ENCODE data around the gene CACFD1. TPM values are rescaled to one million over a fixed set of nuclear protein-coding genes. Genes with fewer than 3 reads are reported as not detected.

The CACFD1 gene
- total and polyA plus RNA-seq, 2 donors (not counting 3 experiments of a cell fraction or from before 2014, with no cell fraction given) = 9.7 to 11.5 TPM

GRCh38 chr9:133515615-133516255 lies 56.0 kb downstream of the CACFD1 start:
- Histone ChIP-seq H3K27ac (ENCODE audit: insufficient read depth, low read depth, low read length) (no peak overlapping the region), H3K4me1 (ENCODE audit: control insufficient read depth, extremely low read depth, insufficient read depth, low read length) (no peaks in the 10 kb centered on the region), H3K9ac (replicated peaks; ENCODE audit: extremely low read depth, insufficient read depth, low read length) (no peak overlapping the region), H3K79me2 (ENCODE audit: control insufficient read depth, insufficient read depth, low read length) (no peaks in the 10 kb centered on the region), H3K27me3 (ENCODE audit: control insufficient read depth in 2 of 2, insufficient read depth in 2 of 2, low read length in 2 of 2) (no peaks in the 10 kb centered on the region), H3K36me3 (ENCODE audit: control insufficient read depth in 2 of 2, extremely low read depth in 1 of 2, insufficient read depth in 2 of 2, low read length in 2 of 2) (no peaks in the 10 kb centered on the region), H3K4me2 (ENCODE audit: insufficient read depth, low read length) (no peak overlapping the region), H4K20me1 (replicated peaks; ENCODE audit: control insufficient read depth, extremely low read depth, insufficient read depth, low read length) (no peaks in the 10 kb centered on the region), H3K9me3 (replicated peaks; ENCODE audit: control insufficient read depth, insufficient read depth, low read length) (no peaks in the 10 kb centered on the region), H3K4me3 (replicated peaks in 1 of 3; ENCODE audit: insufficient read depth in 1 of 3, low read depth in 1 of 3, low read length in 3 of 3) (no peak overlapping the region), H2AFZ (ENCODE audit: low read depth, low read length) (no peak overlapping the region), H3K9me1 (replicated peaks; ENCODE audit: control insufficient read depth, extremely low read depth, insufficient read depth, low read length) (no peaks in the 10 kb centered on the region)
- no peak for DNase-seq (ENCODE audit: low read depth, low spot score)
- TF ChIP-seq GATA2 (IDR thresholded peaks at IDR 0.05; ENCODE audit: insufficient read depth, insufficient read length, low read depth, low read length) (no peak), POLR2AphosphoS5 (IDR thresholded peaks at IDR 0.05; ENCODE audit: insufficient read depth, low read depth, low read length) (no peak), EZH2 (IDR thresholded peaks at IDR 0.05; ENCODE audit: borderline replicate concordance, low read depth, low read length, severe bottlenecking) (no peak), FOS (IDR thresholded peaks at IDR 0.05; ENCODE audit: borderline replicate concordance, insufficient read depth, low read length) (no peak), MYC (IDR thresholded peaks at IDR 0.05; ENCODE audit: low read depth, low read length) (no peak), POLR2A (IDR thresholded peaks at IDR 0.05; ENCODE audit: low read depth, low read length) (no peak), MAX (IDR thresholded peaks at IDR 0.05; ENCODE audit: insufficient read depth, insufficient read length) (no peak), JUN (IDR thresholded peaks at IDR 0.05; ENCODE audit: borderline replicate concordance, insufficient read depth, insufficient read length, low read depth) (no peak)
- TF ChIP-seq, protein P1, sequence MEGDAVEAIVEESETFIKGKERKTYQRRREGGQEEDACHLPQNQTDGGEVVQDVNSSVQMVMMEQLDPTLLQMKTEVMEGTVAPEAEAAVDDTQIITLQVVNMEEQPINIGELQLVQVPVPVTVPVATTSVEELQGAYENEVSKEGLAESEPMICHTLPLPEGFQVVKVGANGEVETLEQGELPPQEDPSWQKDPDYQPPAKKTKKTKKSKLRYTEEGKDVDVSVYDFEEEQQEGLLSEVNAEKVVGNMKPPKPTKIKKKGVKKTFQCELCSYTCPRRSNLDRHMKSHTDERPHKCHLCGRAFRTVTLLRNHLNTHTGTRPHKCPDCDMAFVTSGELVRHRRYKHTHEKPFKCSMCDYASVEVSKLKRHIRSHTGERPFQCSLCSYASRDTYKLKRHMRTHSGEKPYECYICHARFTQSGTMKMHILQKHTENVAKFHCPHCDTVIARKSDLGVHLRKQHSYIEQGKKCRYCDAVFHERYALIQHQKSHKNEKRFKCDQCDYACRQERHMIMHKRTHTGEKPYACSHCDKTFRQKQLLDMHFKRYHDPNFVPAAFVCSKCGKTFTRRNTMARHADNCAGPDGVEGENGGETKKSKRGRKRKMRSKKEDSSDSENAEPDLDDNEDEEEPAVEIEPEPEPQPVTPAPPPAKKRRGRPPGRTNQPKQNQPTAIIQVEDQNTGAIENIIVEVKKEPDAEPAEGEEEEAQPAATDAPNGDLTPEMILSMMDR (IDR thresholded peaks at IDR 0.05; ENCODE audit: extremely low read depth in 1 of 2, insufficient read depth in 1 of 2, low read depth in 1 of 2, low read length in 2 of 2) = no peak
- ChIA-PET CTCF (no interaction called here), POLR2A (no interaction called here)
- no TSS peak for BruUV-seq (replicated peaks)
- no peak for FAIRE-seq
- dilution Hi-C loops (cut with MboI; ENCODE audit: extremely low pct_ligation_motif_present, low sequenced_read_pairs) = no loop called here
- intact Hi-C loops (cut with micrococcal nuclease) = no loop called here

Measured in endothelial cell of umbilical vein (primary cell).